Stimulated activated CD4-positive, alpha-beta T cell treated with anti-CD3 and anti-CD28 coated beads, TNF-alpha, amount 100 ng/mL, for 48 hours (primary cell): ENCODE measurements around the gene EFEMP2.

Experiments
- DNase-seq, 3 donors: peaks; one replicate each; pipeline ENCODE4 v3.0.0-alpha.2; 2020; ENCODE audit warnings: low read depth in 3 of 3

Gene EFEMP2

DNA sequence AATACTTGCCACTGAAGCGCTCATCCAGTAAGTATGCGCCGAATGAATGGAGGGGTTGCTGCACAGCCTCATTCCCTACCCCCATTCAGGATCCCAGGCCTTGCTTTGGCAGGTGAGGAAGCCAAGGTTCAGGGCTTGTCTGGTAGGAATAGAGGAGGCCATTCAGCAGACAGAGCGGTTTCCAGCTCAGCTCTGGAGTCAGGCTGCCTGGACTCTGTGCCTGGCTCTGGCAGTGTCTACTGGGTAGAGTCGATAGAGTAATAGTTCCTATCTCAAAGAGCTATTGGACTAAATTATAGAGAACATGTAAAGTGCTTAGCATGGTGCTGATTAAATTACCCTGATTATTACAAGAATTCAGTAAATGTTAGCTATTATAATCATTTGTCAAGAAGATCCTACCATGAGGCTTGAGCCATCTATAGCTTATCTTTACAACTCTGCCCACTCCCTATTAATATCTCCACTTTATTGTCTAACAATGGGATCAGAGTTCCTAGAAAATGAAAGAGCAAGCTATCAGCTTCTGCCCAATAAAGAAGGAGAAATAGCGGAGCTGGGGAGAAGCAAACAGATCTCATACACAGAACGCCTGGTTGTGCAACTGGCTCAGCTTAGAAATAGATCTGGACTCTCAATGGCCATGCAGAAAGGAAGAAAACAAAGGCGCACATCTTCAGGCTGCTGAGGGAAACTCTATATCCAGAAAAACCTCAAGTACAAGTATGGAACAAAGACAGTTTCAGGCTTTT is 45.4 kb downstream of the EFEMP2 start:
- DNase-seq = no peak

DNA sequence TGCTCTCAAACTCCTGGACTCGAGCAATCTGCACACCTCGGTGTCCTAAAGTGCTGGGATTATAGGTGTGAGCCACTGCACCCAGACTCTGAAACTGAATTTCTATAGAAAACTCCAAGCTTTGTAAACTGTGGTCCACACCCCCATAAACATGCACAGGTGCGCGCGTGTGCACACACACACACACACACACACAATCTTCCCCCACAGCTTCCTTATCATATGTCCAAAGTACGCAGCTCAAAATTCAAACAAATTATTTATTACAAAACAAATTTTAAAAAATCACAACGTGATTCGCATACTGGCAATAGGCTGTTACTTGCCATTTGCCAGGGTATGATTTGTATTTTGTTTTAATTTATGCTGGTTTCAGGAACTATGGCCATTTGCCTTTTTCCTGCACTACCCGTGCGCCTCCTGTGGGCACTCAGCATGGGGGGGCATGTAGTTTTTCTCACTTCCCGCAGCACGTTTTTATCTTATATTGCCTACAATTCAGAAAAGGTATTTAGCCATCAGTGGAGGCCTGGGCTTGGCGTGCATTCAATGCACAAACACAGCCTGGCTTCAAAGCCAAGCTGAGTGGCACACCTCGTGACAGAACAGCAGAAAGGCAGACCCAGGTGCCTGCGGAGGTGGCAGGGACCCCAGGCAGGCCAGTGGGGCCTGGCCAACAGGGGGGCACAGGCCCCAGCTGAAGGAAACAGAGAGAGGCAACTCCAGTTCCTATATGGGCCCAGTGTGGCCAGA is 49.6 kb downstream of the EFEMP2 start:
- DNase-seq = no peak

DNA sequence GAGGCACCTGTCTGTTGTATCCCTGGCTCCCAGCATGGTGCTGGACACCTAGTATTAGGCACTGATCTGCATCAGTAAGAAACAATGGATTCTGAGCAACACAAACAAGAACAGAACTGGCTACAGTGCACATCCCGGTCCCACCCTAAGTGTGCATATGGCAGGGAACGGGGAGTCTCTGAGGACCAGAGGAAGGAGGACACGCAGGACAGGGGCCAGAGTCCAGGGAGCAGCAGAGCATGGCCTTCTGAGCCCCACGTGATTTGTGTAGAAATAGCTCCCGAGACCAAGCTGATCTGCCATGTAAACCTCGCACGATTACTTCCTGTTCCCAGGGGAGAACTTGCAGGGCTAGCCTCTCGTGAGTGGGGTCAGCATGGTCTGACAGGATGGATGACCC is 51.5 kb downstream of the EFEMP2 start:
- no peak for DNase-seq

DNA sequence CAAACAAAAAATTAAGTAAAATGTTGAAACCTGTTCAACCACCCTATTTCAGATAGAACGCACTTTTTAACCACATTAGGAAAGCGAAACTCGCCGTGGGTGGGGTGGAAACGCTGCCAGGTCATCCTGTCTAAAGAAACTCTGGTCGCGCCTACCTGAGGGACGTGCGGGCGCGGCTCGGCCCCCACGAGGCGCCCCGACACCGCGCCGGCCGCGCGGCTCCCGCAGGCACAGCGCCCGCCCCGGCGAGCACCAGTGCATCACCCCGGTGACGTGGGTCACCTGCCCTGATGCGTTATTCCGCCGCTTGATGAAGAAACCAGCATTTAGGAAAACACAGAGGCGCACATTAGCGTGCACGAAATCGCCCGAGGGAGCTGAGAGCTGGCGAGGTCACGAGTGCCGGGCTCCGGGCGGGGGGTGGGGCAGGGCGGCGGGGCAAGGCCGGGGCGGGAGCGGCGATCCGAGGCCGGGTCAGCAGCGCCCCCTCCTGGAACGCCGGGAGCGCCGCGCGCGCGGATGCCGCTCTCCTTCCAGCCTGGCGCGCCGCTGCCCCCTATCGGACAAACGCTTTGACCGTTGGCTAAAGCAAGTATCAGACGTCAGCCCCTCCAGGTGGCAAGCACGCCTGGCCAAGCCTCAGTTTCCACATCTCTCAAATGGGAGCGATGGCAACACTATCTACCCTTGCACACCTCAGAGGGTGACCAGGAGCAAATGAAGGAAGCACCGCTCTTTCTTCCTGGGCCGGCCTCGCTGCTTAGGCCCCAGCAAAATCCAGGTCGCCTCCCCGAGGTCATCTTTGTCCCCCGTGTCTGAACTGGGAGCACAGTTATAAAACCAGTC is 54.5 kb downstream of the EFEMP2 start:
- DNase-seq = peak; percentile 83 to 97 (median 93)

DNA sequence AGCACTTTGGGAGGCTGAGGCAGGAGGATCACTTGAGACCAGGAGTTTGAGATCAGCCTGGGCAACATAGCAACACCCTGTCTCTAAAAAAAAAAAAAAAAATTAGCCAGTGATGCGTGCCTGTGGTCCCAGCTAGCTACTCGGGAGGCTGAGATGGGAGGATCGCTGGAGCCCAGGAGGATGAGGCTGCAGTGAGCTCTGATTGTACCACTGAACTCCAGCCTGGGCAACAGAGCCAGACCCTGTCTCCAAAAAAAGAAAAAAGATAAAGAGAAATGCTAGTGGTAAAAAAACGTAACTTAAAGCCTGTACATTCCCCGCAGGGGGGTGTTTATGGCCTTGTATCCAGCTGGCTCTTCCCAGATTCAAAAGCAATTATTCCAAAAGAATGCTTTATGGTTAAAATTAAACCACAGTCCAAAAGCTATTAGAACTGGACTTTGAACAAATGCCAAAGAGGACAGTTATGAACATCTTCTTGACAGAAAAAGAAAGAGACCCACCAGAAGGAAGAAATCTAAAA is 55.2 kb downstream of the EFEMP2 start:
- DNase-seq = no peak

DNA sequence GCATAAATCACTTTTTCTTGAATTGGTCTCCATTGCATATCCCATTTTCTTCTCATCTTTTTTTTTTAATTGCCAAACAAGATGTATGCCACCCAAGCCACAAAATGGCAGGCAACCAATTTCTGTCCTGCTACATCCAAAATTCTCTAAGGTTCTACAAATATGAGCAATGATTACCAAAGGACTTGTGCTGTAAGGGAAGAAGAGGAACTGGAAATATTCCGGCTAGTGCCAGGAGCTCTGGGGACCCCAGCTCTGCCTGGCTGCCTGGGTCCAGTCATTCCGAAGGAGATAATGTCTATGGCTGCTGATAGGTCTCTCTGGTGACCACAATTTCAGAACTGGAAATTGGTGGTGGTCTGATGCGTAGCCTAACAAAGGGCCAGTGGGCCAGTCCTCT is 55.9 kb downstream of the EFEMP2 start:
- DNase-seq = no peak
